HL-60 (cell line): ENCODE results near the gene AGO3.

Experiments used
- GABPA ChIP-seq: IDR thresholded peaks from 2 replicates; pipeline ENCODE4 v1.6.1; 2012; ENCODE audit warnings: low read depth
- POLR2AphosphoS5 ChIP-seq: IDR thresholded peaks from 2 replicates; pipeline ENCODE4 v1.6.1; 2012; ENCODE audit warnings: low read depth
- TF ChIP-seq, protein P1 (sequence below): IDR thresholded peaks from one replicate; pipeline ENCODE4 v1.5.1; 2011; ENCODE audit warnings: low read length, control low read depth, inconsistent platforms; ENCODE audit not compliant: insufficient read depth
- TF ChIP-seq, protein P2 (sequence below): IDR thresholded peaks from 2 replicates; pipeline ENCODE4 v1.6.1; 2012; ENCODE audit warnings: low read depth; ENCODE audit not compliant: insufficient replicate concordance

DNA sequence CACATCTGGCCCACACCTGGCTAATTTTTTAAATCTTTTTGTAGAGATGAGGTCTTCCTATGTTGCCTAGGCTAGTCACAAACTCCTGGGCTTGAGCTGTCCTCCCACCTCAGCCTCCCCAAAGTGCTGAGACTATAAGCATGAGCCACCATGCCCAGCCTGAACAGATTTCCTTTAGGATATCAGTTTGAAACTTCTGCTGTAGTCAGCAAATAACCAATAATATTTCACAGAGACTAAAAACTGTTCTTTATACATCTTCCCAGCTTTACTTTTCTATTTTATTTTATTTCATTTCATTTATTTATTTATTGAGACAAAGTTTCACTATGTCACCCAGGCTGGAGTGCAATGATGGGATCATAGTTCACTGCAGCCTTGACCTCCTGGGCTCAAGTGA, 123.1 kb downstream of the AGO3 start:
- TF ChIP-seq, protein P1, sequence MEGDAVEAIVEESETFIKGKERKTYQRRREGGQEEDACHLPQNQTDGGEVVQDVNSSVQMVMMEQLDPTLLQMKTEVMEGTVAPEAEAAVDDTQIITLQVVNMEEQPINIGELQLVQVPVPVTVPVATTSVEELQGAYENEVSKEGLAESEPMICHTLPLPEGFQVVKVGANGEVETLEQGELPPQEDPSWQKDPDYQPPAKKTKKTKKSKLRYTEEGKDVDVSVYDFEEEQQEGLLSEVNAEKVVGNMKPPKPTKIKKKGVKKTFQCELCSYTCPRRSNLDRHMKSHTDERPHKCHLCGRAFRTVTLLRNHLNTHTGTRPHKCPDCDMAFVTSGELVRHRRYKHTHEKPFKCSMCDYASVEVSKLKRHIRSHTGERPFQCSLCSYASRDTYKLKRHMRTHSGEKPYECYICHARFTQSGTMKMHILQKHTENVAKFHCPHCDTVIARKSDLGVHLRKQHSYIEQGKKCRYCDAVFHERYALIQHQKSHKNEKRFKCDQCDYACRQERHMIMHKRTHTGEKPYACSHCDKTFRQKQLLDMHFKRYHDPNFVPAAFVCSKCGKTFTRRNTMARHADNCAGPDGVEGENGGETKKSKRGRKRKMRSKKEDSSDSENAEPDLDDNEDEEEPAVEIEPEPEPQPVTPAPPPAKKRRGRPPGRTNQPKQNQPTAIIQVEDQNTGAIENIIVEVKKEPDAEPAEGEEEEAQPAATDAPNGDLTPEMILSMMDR, result no peak
- TF ChIP-seq POLR2AphosphoS5, result no peak
- TF ChIP-seq, protein P2, sequence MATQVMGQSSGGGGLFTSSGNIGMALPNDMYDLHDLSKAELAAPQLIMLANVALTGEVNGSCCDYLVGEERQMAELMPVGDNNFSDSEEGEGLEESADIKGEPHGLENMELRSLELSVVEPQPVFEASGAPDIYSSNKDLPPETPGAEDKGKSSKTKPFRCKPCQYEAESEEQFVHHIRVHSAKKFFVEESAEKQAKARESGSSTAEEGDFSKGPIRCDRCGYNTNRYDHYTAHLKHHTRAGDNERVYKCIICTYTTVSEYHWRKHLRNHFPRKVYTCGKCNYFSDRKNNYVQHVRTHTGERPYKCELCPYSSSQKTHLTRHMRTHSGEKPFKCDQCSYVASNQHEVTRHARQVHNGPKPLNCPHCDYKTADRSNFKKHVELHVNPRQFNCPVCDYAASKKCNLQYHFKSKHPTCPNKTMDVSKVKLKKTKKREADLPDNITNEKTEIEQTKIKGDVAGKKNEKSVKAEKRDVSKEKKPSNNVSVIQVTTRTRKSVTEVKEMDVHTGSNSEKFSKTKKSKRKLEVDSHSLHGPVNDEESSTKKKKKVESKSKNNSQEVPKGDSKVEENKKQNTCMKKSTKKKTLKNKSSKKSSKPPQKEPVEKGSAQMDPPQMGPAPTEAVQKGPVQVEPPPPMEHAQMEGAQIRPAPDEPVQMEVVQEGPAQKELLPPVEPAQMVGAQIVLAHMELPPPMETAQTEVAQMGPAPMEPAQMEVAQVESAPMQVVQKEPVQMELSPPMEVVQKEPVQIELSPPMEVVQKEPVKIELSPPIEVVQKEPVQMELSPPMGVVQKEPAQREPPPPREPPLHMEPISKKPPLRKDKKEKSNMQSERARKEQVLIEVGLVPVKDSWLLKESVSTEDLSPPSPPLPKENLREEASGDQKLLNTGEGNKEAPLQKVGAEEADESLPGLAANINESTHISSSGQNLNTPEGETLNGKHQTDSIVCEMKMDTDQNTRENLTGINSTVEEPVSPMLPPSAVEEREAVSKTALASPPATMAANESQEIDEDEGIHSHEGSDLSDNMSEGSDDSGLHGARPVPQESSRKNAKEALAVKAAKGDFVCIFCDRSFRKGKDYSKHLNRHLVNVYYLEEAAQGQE, result no peak
- no peak for TF ChIP-seq GABPA
